Osteoblast (primary cell): ENCODE results near the gene RTL10. TPM values are rescaled to one million over a fixed set of nuclear protein-coding genes. Genes with fewer than 3 reads are reported as not detected.

Experiments used
- DNase-seq: peaks from one replicate; pipeline ENCODE4 v3.0.0; 2011; ENCODE audit warnings: low spot score, mixed read lengths; ENCODE audit not compliant: insufficient read length; ENCODE audit errors: missing footprints
- H2AFZ ChIP-seq: 2 replicates; pipeline ENCODE4 v1.6.0; 2011; ENCODE audit warnings: mild to moderate bottlenecking, low read length
- H3K27ac ChIP-seq: 2 replicates; pipeline ENCODE4 v1.5.1; 2011; ENCODE audit warnings: mild to moderate bottlenecking, low read depth, low read length, moderate library complexity
- H3K27me3 ChIP-seq: 2 replicates; pipeline ENCODE4 v1.6.0; 2012; ENCODE audit warnings: mild to moderate bottlenecking, control low read depth, inconsistent platforms, low read length, moderate library complexity; ENCODE audit not compliant: insufficient read depth
- H3K36me3 ChIP-seq: 2 replicates; pipeline ENCODE4 v1.5.1; 2011; ENCODE audit warnings: mild to moderate bottlenecking, low read length, control low read depth, moderate library complexity; ENCODE audit not compliant: insufficient read depth
- H3K4me1 ChIP-seq: 2 replicates; pipeline ENCODE4 v1.5.1; 2011; ENCODE audit warnings: mild to moderate bottlenecking, low read length, control low read depth, moderate library complexity; ENCODE audit not compliant: insufficient read depth
- H3K4me2 ChIP-seq: 2 replicates; pipeline ENCODE4 v1.6.0; 2011; ENCODE audit warnings: mild to moderate bottlenecking, low read length; ENCODE audit not compliant: insufficient read depth
- H3K4me3 ChIP-seq: fragments of 200-600 bp; sonication (generic); 3 replicates; pipeline ENCODE4 v1.5.1; 2012; ENCODE audit warnings: mild to moderate bottlenecking, low read length, inconsistent platforms; ENCODE audit not compliant: insufficient read depth
- H3K79me2 ChIP-seq: 2 replicates; pipeline ENCODE4 v1.6.0; 2012; ENCODE audit warnings: mild to moderate bottlenecking, low read length, control low read depth, inconsistent platforms; ENCODE audit not compliant: insufficient read depth
- H3K9me3 ChIP-seq: 2 replicates; pipeline ENCODE4 v1.5.1; 2011; ENCODE audit warnings: low read depth, low read length, control low read depth
- H4K20me1 ChIP-seq: 2 replicates; pipeline ENCODE4 v1.6.0; 2012; ENCODE audit warnings: mild to moderate bottlenecking, low read length, control low read depth; ENCODE audit not compliant: insufficient read depth
- total RNA-seq: library from RNA; depleted of rRNA; stranded (reverse); fragments of >200 nt; gene quantifications from 2 replicates; pipeline ENCODE4 v1.2.3, GENCODE V29; 2012
- TF ChIP-seq, protein P1 (sequence below): IDR thresholded peaks from 2 replicates; pipeline ENCODE4 v1.5.1; 2011; ENCODE audit warnings: mild to moderate bottlenecking, low read depth, low read length, moderate library complexity; ENCODE audit errors: extremely low read depth

RTL10 gene
- total RNA-seq, 1 donor, result 11.9 TPM

DNA sequence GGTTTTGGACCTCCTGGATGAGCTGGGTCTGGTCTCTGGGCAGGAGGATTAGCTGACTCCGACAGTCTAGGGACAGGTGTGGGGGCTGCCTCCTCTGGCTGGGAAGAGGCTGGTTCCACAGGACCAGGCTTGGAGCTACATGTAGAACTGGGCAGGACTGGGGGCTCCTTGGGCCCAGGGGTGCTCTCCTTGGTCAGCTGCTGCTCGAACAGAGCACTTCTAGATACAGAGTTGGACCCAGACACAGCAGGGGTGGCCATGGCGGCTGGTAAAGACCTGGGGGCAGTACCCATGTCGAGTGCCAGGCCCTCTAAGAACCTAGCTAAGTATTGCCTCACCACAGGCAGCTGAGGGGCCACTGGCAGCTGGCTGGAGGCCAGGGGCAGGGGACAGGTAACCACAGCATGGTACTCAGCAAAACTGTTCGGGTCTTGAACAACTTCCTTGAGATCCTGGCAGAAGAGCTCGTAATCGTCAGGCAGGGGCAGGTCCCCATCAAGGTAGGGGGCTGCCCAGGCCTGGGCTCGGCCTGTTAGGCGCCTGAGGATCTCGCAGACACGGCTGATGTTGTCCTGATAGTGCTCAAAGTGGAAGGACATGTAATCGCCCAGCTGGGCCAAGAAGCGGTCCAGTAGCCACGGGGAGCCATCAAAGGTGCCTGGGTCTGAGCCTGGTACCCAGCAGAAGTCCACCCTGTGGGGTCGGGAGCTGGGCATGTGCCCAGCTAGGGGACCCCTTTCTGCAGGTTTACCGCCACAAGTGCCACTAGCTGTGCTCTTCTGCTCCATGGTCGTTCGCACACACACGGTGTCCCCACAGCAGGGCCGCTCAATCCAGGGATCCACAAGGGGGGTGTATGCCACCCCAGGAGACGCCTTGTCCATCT lies 3.1 kb downstream of the RTL10 start:
- no peaks in the 10 kb centered on the region for H3K9me3 ChIP-seq
- H3K36me3 ChIP-seq, result peaks cover 29% of the 10 kb centered on the region
- no peaks in the 10 kb centered on the region for H3K27me3 ChIP-seq
- no peak overlapping the region for H3K4me3 ChIP-seq
- H4K20me1 ChIP-seq, result peaks cover 31% of the 10 kb centered on the region
- no peak overlapping the region for H3K27ac ChIP-seq
- H3K4me2 ChIP-seq, result no peak overlapping the region
- peaks cover 80% of the 10 kb centered on the region for H3K79me2 ChIP-seq
- no peak overlapping the region for H2AFZ ChIP-seq
- peaks cover 27% of the 10 kb centered on the region for H3K4me1 ChIP-seq
- DNase-seq, result peak; percentile 38
- TF ChIP-seq, protein P1, sequence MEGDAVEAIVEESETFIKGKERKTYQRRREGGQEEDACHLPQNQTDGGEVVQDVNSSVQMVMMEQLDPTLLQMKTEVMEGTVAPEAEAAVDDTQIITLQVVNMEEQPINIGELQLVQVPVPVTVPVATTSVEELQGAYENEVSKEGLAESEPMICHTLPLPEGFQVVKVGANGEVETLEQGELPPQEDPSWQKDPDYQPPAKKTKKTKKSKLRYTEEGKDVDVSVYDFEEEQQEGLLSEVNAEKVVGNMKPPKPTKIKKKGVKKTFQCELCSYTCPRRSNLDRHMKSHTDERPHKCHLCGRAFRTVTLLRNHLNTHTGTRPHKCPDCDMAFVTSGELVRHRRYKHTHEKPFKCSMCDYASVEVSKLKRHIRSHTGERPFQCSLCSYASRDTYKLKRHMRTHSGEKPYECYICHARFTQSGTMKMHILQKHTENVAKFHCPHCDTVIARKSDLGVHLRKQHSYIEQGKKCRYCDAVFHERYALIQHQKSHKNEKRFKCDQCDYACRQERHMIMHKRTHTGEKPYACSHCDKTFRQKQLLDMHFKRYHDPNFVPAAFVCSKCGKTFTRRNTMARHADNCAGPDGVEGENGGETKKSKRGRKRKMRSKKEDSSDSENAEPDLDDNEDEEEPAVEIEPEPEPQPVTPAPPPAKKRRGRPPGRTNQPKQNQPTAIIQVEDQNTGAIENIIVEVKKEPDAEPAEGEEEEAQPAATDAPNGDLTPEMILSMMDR, result no peak

DNA sequence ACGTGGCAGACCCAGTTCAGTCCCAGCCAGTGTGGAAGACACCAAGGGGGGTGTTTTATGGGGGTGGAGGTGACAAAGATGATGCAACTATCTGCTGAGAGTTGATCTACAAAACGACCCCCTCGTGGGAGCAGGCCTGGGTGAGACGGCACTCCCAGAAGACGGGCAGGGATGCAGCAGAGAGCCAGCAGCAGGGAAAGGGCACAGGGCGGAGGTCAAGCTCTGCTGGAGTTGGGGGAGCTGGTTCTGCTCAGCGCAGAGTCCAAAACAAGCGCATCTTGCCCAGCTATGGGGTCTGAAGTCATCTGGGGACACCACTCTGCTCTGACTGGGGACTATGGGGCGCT lies 3.9 kb downstream of the RTL10 start:
- peaks cover 29% of the 10 kb centered on the region for H3K36me3 ChIP-seq
- no peaks in the 10 kb centered on the region for H3K9me3 ChIP-seq
- TF ChIP-seq, protein P1, result no peak
- H3K4me3 ChIP-seq, result no peak overlapping the region
- H3K79me2 ChIP-seq, result peaks cover 74% of the 10 kb centered on the region
- H3K27ac ChIP-seq, result no peak overlapping the region
- no peak overlapping the region for H3K4me2 ChIP-seq
- no peak overlapping the region for H2AFZ ChIP-seq
- peaks cover 20% of the 10 kb centered on the region for H3K4me1 ChIP-seq
- peak; percentile 57 for DNase-seq
- peaks cover 31% of the 10 kb centered on the region for H4K20me1 ChIP-seq
- no peaks in the 10 kb centered on the region for H3K27me3 ChIP-seq

DNA sequence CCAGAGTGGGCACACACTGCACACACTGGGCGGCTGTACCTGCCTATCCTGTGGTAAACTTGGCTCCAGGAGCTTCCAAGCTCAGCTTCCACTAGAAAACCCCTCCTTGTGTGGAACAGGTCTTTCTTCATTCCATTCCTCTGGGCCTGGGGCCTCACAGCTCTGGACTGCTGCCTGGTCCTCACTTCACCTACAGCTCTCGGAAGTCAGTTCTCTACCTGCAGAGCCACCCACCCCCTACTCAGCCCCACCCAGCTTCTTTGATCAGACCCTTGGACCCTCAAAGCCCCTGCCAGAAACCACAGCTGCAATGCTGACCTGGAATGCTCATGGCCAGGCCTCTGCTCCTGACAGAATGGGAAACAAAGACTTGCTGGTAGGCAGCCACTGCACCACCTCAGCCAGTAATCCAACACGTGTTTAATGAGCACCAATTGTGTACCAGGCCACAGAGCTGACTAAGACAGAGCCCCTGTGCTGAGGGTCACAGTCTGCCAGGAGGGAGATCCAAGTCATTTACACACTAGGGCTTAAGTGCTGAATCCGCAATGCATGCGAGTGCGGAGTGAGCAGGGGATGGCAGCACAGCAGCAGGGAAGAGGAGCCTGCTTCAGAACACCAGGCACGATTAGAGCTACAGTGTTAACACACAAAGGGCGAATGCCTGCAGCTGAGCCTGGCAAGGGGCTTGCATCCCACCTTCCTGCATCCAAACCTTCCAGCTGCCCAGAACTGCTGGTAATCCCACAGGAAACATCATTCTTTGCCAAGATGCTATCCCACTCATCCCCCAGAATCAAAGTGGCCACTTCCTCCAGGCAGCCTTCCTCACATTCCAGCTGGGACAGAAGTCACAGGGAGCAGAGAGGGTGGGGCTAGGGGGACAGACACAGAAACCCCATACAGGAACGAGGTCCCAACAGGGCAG lies 4.6 kb downstream of the RTL10 start:
- peaks cover 29% of the 10 kb centered on the region for H3K36me3 ChIP-seq
- H4K20me1 ChIP-seq, result peaks cover 31% of the 10 kb centered on the region

More for the DNA sequence above, 4.6 kb downstream of the RTL10 start:
- no peaks in the 10 kb centered on the region for H3K27me3 ChIP-seq
- no peak overlapping the region for H2AFZ ChIP-seq
- H3K4me1 ChIP-seq, result peaks cover 14% of the 10 kb centered on the region
- no peaks in the 10 kb centered on the region for H3K9me3 ChIP-seq
- no peak overlapping the region for H3K27ac ChIP-seq
- H3K79me2 ChIP-seq, result peaks cover 68% of the 10 kb centered on the region
- H3K4me2 ChIP-seq, result no peak overlapping the region
- TF ChIP-seq, protein P1, result no peak
- no peak overlapping the region for H3K4me3 ChIP-seq
- peak; percentile 6 for DNase-seq
